WTC11 (cell line): ENCODE measurements around the gene MID1IP1. TPM values are rescaled to one million over a fixed set of nuclear protein-coding genes. Genes with fewer than 3 reads are reported as not detected.

Experiments
- ATAC-seq: fragments of 200-7000 bp; cut with Tn5 transposase; 2 replicates; pipeline ENCODE4 v1.10.0; 2021; ENCODE audit warnings: mild to moderate bottlenecking, moderate library complexity
- CTCF ChIA-PET: fragments of 300-600 bp; sonication (Branson Sonifier 250); formaldehyde crosslinking; loops from one replicate; lab custom pipeline; 2021; ENCODE audit warnings: antibody characterized with exemption; lab: Charles Lee
- POLR2A ChIA-PET: fragments of 350-600 bp; sonication (Branson Sonifier 250); formaldehyde crosslinking; loops from one replicate; lab custom pipeline; 2021; ENCODE audit warnings: antibody characterized with exemption; lab: Charles Lee
- DNase-seq: peaks from one replicate; pipeline ENCODE4 v3.0.0; 2021; ENCODE audit warnings: low spot score
- H3K27ac Mint-ChIP-seq: 2 replicates; pipeline ENCODE4 v1.8.0; 2021; ENCODE audit warnings: mixed read lengths
- H3K27me3 Mint-ChIP-seq: 2 replicates; pipeline ENCODE4 v1.8.0; 2021; ENCODE audit warnings: low read depth, mild to moderate bottlenecking, moderate library complexity, mixed read lengths
- H3K36me3 Mint-ChIP-seq: 2 replicates; pipeline ENCODE4 v1.8.0; 2021; ENCODE audit warnings: mixed read lengths
- H3K4me1 Mint-ChIP-seq: 2 replicates; pipeline ENCODE4 v1.8.0; 2022; ENCODE audit warnings: mixed read lengths
- H3K4me3 Mint-ChIP-seq: 2 replicates; pipeline ENCODE4 v1.8.0; 2021; ENCODE audit warnings: mild to moderate bottlenecking, moderate library complexity, mixed read lengths
- H3K9me3 Mint-ChIP-seq: 2 replicates; pipeline ENCODE4 v1.8.0; 2021; ENCODE audit warnings: mixed read lengths
- ATF1 ChIP-seq: sonication (generic); formaldehyde crosslinking; IDR thresholded peaks from 2 replicates; pipeline ENCODE4 v1.8.1; 2023; ENCODE audit warnings: mild to moderate bottlenecking, moderate library complexity, missing genetic modification reagents
- ATF2 ChIP-seq: sonication (generic); formaldehyde crosslinking; IDR thresholded peaks from 2 replicates; pipeline ENCODE4 v1.8.1; 2022; ENCODE audit warnings: low read depth, missing genetic modification reagents, borderline replicate concordance
- ATF6 ChIP-seq: sonication (generic); formaldehyde crosslinking; IDR thresholded peaks from 2 replicates; pipeline ENCODE4 v1.8.1; 2023; ENCODE audit warnings: mild to moderate bottlenecking, missing genetic modification reagents
- FOXK1 ChIP-seq: sonication (generic); formaldehyde crosslinking; IDR thresholded peaks from 2 replicates; pipeline ENCODE4 v1.8.0; 2022; ENCODE audit warnings: mild to moderate bottlenecking, moderate library complexity, missing genetic modification reagents
- GRHL2 ChIP-seq: fragments of 250-450 bp; sonication (Bioruptor Pico); IDR thresholded peaks from 2 replicates; pipeline ENCODE4 v1.8.0; 2022; ENCODE audit warnings: mild to moderate bottlenecking, moderate library complexity; ENCODE audit not compliant: insufficient replicate concordance, severe bottlenecking
- HMGXB4 ChIP-seq: sonication (generic); formaldehyde crosslinking; IDR thresholded peaks from 2 replicates; pipeline ENCODE4 v1.8.1; 2023; ENCODE audit warnings: mild to moderate bottlenecking, moderate library complexity, missing genetic modification reagents
- JAZF1 ChIP-seq: fragments of 250-450 bp; sonication (Bioruptor Pico); IDR thresholded peaks from 2 replicates; pipeline ENCODE4 v1.9.0; 2021; ENCODE audit warnings: moderate library complexity, mild to moderate bottlenecking, inconsistent platforms
- MXD4 ChIP-seq: fragments of 250-450 bp; sonication (Bioruptor Pico); IDR thresholded peaks from 2 replicates; pipeline ENCODE4 v1.8.0; 2021; ENCODE audit warnings: mild to moderate bottlenecking, moderate library complexity, borderline replicate concordance
- NFATC4 ChIP-seq: fragments of 250-450 bp; sonication (Bioruptor Pico); IDR thresholded peaks from 2 replicates; pipeline ENCODE4 v1.9.0; 2021; ENCODE audit warnings: mild to moderate bottlenecking
- NR1H2 ChIP-seq: sonication (generic); formaldehyde crosslinking; IDR thresholded peaks from 2 replicates; pipeline ENCODE4 v1.9.0; 2021; ENCODE audit warnings: mild to moderate bottlenecking, moderate library complexity, missing genetic modification reagents
- NR3C1 ChIP-seq: sonication (generic); formaldehyde crosslinking; conservative IDR thresholded peaks from 2 replicates; pipeline ENCODE4 v1.8.1; 2023; ENCODE audit warnings: low read depth, mild to moderate bottlenecking, missing genetic modification reagents
- SMAD3 ChIP-seq: sonication (generic); formaldehyde crosslinking; IDR thresholded peaks from 2 replicates; pipeline ENCODE4 v1.8.0; 2022; ENCODE audit warnings: missing genetic modification reagents, mild to moderate bottlenecking, borderline replicate concordance
- SOX15 ChIP-seq: fragments of 250-450 bp; sonication (Bioruptor Pico); IDR thresholded peaks from 2 replicates; pipeline ENCODE4 v1.9.0; 2021; ENCODE audit warnings: mild to moderate bottlenecking
- USF1 ChIP-seq: sonication (generic); formaldehyde crosslinking; IDR thresholded peaks from 2 replicates; pipeline ENCODE4 v1.8.0; 2022; ENCODE audit warnings: mild to moderate bottlenecking, missing genetic modification reagents
- ZBTB21 ChIP-seq: sonication (generic); formaldehyde crosslinking; IDR thresholded peaks from 2 replicates; pipeline ENCODE4 v1.8.1; 2023; ENCODE audit warnings: mild to moderate bottlenecking, missing genetic modification reagents, borderline replicate concordance
- ZNF671 ChIP-seq: fragments of 250-450 bp; sonication (Bioruptor Pico); IDR thresholded peaks from 2 replicates; pipeline ENCODE4 v1.8.0; 2021; ENCODE audit warnings: mild to moderate bottlenecking
- total RNA-seq: library from RNA; stranded (reverse); gene quantifications from 3 replicates; pipeline ENCODE4 v1.2.3, GENCODE V29; 2021
- TF ChIP-seq, protein P1 (sequence below): fragments of 250-450 bp; sonication (Bioruptor Pico); conservative IDR thresholded peaks from 2 replicates; pipeline ENCODE4 v1.9.0; 2021; ENCODE audit warnings: mild to moderate bottlenecking
- TF ChIP-seq, protein P2 (sequence below): sonication (generic); formaldehyde crosslinking; IDR thresholded peaks from 2 replicates; pipeline ENCODE4 v1.8.0; 2022; ENCODE audit warnings: mild to moderate bottlenecking, missing genetic modification reagents
- TF ChIP-seq, protein P3 (sequence below): fragments of 250-450 bp; sonication (Bioruptor Pico); IDR thresholded peaks from 2 replicates; pipeline ENCODE4 v1.8.0; 2021; ENCODE audit warnings: mild to moderate bottlenecking

Gene MID1IP1
- total RNA-seq, 1 experiment from 2014 or later: 118 TPM

DNA sequence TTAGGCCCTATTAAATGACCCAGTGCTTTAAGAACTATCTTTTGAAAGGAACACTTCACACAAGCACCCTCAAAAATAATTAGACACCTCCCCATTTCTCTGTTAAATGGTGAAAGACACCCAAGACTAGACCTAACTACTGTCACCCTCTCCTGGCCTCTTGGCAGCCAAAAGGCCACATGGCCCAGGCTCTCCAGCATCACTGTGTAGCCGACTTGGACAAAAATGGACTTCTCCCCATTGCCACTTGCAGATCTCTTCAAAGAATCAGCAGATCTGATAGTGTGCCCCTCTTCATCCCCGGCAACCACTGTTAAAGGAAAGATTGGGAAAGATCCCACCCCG is 2.0 kb downstream of the MID1IP1 start (continued):
- TF ChIP-seq MXD4 (CRISPR knock-in tag) (no peak), USF1 (CRISPR knock-in tag) (no peak), JAZF1 (CRISPR knock-in tag) (no peak), SOX15 (CRISPR knock-in tag) (no peak), NFATC4 (no peak)
- TF ChIP-seq, protein P1, sequence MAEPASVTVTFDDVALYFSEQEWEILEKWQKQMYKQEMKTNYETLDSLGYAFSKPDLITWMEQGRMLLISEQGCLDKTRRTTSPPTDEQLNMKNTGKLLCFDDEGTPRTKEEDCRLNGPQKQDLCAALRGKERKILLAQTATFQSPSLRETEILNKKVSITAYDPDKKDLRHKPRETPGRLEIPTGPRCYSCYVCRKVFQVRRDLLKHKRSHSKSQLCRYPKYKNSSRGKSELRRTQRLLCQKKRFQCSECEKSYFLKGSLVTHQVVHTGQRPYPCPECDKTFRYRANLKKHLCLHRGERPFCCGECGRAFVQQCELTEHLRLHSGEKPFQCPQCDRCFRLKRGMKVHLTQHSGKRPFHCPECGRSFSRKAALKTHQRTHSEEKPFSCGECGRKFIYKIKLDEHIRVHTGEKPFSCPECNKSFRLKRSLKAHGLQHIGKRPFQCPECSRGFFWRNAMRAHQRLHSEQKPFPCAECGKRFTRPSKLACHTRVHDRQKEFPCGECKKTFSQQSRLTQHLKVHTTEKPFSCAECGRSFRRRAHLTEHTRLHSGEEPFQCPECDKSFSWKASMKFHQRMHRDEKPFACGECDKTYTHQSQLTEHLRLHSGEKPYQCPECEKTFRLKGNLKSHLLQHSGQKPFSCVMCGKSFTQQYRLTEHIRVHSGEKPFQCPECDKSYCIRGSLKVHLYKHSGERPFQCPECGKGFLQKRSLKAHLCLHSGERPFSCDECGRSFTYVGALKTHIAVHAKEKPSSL (CRISPR knock-in tag): no peak
- TF ChIP-seq, all 79 proteins: peak for 0

GRCh38 chrX:38803588-38804431 is 2.6 kb downstream of the MID1IP1 start:
- H3K9me3 Mint-ChIP-seq: no peaks in the 10 kb centered on the region
- ATAC-seq: peak; percentile 87
- H3K27ac Mint-ChIP-seq: peak overlapping the region; percentile 99
- no peaks in the 10 kb centered on the region for H3K27me3 Mint-ChIP-seq
- ChIA-PET CTCF (interaction anchor here (1.5 kb wide), 1 partner anchor 262 kb away, joined by 4 read pairs; no protein-coding TSS in a partner anchor), POLR2A (interaction anchor here (0.6 to 5.7 kb wide), 8 partner anchors 14 to 348 kb away, joined by 3 to 41 read pairs (median 4); no protein-coding TSS in a partner anchor)
- peak; percentile 88 for DNase-seq
- peak overlapping the region; percentile 98 for H3K4me3 Mint-ChIP-seq
- peaks cover 33% of the 10 kb centered on the region for H3K36me3 Mint-ChIP-seq
- peaks cover 26% of the 10 kb centered on the region for H3K4me1 Mint-ChIP-seq
- TF ChIP-seq MXD4 (CRISPR knock-in tag) (no peak), NR1H2 (CRISPR knock-in tag) (no peak), GRHL2 (CRISPR knock-in tag) (no peak), ZBTB21 (CRISPR knock-in tag) (peak; percentile 34; the same call in 1 of the 2 replicates), NR3C1 (no peak), ZNF671 (CRISPR knock-in tag) (no peak), FOXK1 (0 out of 2 replicates have a peak, but pooled peaks have one; percentile 23), SMAD3 (CRISPR knock-in tag) (0 out of 2 replicates have a peak, but pooled peaks have one; percentile 24), ATF2 (CRISPR knock-in tag) (no peak), ATF6 (CRISPR knock-in tag) (no peak), HMGXB4 (peak; percentile 64; the same call in 1 of the 2 replicates), ATF1 (no peak)
- TF ChIP-seq, protein P2, sequence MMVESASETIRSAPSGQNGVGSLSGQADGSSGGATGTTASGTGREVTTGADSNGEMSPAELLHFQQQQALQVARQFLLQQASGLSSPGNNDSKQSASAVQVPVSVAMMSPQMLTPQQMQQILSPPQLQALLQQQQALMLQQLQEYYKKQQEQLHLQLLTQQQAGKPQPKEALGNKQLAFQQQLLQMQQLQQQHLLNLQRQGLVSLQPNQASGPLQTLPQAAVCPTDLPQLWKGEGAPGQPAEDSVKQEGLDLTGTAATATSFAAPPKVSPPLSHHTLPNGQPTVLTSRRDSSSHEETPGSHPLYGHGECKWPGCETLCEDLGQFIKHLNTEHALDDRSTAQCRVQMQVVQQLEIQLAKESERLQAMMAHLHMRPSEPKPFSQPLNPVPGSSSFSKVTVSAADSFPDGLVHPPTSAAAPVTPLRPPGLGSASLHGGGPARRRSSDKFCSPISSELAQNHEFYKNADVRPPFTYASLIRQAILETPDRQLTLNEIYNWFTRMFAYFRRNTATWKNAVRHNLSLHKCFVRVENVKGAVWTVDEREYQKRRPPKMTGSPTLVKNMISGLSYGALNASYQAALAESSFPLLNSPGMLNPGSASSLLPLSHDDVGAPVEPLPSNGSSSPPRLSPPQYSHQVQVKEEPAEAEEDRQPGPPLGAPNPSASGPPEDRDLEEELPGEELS: peak; percentile 29; the same call in 1 of the 2 replicates
- TF ChIP-seq, protein P3, sequence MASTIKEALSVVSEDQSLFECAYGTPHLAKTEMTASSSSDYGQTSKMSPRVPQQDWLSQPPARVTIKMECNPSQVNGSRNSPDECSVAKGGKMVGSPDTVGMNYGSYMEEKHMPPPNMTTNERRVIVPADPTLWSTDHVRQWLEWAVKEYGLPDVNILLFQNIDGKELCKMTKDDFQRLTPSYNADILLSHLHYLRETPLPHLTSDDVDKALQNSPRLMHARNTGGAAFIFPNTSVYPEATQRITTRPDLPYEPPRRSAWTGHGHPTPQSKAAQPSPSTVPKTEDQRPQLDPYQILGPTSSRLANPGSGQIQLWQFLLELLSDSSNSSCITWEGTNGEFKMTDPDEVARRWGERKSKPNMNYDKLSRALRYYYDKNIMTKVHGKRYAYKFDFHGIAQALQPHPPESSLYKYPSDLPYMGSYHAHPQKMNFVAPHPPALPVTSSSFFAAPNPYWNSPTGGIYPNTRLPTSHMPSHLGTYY (CRISPR knock-in tag): peak; percentile 51; the same call in 1 of the 2 replicates
